Forelimb muscle (tissue), 1 donor: Measurements from ENCODE around the gene RBM46. TPM values are rescaled to one million over a fixed set of nuclear protein-coding genes. Genes with fewer than 3 reads are reported as not detected.

ENCODE experiments used
- DNase-seq: peaks from one replicate; pipeline ENCODE4 v3.0.0-alpha.2; 2013; ENCODE audit warnings: low read depth
- polyA plus RNA-seq: library from polyadenylated mRNA; unstranded; fragments of 120-200 nt; gene quantifications from one replicate; pipeline ENCODE4 v1.2.1, GENCODE V29; 2013; ENCODE audit not compliant: insufficient read length

RBM46 gene
- not detected for polyA plus RNA-seq

DNA sequence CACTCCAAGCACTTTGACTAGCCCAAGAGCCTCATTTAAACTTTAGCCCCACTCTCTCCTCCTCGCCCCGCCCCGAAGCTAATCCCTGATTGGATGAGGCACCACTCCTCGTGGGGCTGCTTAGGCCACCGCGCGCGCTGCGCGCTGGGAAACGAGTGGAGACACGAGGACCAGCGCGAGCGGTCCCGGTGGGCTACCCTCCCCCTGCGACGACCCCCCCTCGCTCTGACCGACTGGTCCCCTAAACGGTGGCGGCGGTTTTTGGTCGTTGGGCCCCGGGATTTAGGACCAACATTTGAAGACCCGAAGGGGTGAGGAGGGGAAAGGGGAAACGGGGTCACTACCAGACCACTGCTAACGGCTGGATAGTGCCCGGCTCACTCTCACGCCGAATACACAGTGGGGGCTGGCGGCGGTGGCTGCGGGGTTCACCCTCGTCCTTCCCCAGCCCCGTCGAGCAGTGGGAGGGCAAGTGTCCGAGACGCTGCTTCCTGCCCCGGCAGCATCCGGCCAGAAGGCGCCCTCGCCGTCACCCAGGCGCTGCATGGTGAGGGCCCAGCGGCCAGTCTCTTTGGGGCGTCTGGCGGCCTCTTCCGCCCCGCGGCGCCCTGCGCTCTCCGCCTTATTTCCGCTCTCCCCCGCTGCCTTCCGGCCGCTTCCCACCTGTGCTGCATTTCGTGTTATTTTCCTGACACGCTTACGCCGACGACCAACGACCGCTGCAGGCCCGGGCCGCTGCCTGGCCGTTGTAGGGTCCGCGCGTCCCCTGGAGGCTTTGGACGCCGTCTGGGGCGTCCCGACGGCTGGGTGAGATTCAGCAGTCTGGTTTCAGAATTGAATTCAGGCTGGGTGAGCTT, at the start of gene RBM46:
Gene RBM46 (plus strand): TSS at position 147 of the 857 bp plus-strand sequence. CDS start 15,481 bp downstream, outside the sequence.
- DNase-seq, result no peak

DNA sequence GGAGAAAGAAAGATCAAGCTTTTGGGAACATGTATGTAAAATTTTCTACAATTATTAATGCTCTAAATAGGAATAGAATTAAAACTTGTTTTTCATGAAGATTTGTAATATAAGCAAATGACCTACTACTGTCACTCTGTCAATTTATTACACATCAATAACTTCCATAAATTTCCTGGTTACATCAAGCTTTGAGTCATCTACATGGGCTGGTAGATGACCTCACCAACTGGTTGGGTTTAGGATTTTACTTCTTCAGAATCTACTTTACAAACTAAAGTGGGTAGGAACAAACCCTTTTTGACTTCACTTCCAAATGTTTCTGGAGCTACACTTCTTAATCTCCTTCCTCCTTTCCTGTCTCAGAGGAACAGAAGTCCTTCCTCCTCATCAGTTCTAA, 49.3 kb upstream of the RBM46 start:
- DNase-seq, result no peak

GRCh38 chr4:154732669-154733068, 48.4 kb upstream of the RBM46 start:
- no peak for DNase-seq

DNA sequence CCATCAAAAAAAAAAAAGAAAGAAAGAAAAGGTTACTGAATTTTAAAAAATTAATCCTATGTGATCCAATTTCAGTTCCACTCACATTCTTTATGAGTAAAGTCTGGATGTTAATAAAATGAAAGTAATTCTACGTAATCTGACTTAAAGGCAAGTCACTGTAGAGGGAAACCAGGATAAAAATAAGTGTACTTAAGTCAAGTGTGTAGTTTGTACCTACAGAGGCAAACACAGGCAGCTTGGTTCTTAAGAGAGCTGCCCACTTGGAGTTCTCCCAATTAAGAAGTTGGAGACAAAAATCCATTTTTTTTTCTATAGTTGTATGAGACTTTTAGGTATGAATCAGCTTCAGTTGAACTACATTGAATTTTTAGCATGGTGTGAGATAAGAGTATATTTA, 44.3 kb upstream of the RBM46 start:
- no peak for DNase-seq

DNA sequence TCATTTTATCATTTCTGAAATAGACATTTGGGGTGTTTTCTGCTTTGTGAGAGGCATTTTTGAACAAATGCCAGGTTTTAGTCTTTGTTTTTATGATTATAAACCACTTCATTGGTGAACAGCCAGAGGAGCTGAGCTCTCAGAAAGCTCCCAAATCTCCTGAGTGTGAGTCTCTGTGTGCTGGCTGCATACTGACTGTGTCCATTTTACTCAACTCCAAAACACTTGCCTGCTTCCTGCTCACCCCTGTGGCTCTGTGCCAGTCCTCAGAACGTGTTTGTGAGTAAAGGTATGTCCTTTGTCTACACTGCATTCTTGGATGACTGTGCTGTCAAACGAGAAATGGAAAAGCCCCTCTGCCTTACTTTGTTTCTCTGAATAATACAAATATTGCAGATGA, 42.6 kb upstream of the RBM46 start:
- no peak for DNase-seq

DNA sequence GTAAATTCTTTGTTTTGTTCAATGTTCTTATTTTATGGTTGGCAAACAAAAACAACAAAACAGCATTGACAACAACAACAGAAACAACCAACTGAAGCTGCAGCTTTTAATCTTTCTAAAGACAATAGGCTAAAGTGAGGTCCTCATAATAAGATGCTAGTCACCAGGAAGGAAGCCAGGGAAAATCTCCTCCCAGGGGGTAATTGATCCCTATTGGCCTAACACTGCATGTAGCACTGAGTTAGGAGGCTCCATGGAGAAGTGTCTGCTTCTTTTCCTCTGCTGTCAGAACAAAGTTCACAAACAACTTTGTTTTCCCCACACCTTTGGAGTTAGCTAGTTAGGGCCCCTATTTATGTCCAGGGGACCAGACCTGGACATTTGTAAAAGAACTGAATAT, 42.0 kb upstream of the RBM46 start:
- no peak for DNase-seq

DNA sequence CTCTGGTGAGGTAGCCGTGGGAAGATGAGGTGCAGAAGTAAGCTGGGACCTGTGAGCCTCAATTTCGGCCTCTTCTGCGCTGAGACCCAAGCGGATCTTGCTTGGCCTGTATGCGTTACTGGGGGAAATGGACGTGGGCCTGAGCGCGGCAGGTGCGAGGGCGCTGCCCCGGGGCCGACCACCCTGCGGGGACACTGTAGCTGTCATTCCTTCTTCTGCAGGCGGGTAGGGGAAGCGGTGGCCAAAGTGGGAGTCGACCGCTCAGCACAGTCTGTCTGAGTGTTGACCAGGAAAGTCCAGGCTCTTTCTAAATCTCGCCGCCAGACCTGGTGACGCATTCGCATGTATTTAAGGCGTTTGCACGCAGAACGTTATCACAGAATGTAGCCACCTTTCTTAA, 40.6 kb upstream of the RBM46 start:
- DNase-seq, result no peak

DNA sequence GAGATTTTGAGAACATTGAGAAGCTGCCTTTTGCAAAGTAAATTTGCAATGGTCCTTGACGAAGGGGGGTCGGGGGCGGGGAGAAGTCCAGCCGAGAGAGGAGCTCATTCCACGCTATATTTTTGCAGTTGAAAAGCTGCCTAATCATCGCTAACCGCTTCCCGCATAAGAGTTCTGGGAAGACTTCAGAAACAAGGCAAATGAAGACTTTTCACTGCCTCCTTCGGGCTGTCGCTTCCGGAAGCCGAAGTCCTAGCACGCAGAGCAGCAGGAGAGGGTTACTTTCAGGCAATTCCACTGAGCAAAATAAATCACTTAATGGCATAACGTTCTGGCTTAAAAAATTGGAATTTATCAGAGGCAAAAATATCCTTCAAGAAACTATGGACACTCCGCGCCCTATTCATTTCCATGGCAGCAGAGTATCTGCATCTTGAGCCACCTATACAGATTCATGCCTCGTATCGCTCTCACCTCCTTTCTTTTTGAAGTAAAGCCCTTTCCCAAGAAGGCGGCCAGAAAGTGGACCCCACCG, 39.9 kb upstream of the RBM46 start:
- DNase-seq, result no peak

- no peak for DNase-seq
Measured at GRCh38 chr4:154741922-154742850, 38.9 kb upstream of the RBM46 start.

GRCh38 chr4:154743683-154744340, 37.3 kb upstream of the RBM46 start, which contains the start of gene LRAT:
Gene LRAT (plus strand): TSS chr4:154744000. CDS start chr4:154744327, 327 bp downstream.
- DNase-seq, result peak; percentile 2

- no peak for DNase-seq
Measured at GRCh38 chr4:154744341-154744926, 36.6 kb upstream of the RBM46 start.

DNA sequence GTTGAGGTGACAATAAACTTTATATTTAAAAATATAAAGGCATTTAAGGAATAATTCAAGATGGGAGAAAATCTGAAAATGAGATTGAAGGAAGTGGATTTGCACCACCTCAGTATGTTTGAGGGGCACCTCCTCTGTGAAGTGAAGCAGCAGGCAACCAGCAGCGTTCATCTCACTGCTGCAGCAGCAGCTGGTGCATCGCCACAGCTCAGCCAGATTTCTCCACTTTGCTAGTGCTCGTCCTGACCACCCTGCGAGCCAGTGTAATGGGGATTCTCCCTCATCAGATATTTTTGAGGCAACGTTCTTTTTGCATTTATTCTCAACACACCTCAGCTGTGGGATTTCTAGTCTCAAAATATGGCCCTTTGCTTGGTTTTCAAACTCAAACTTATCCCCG, 23.4 kb upstream of the RBM46 start:
- DNase-seq, result no peak

GRCh38 chr4:154760895-154761294, 20.2 kb upstream of the RBM46 start:
- DNase-seq, result no peak

- DNase-seq, result no peak
Measured at GRCh38 chr4:154778264-154778663, 2.8 kb upstream of the RBM46 start.

DNA sequence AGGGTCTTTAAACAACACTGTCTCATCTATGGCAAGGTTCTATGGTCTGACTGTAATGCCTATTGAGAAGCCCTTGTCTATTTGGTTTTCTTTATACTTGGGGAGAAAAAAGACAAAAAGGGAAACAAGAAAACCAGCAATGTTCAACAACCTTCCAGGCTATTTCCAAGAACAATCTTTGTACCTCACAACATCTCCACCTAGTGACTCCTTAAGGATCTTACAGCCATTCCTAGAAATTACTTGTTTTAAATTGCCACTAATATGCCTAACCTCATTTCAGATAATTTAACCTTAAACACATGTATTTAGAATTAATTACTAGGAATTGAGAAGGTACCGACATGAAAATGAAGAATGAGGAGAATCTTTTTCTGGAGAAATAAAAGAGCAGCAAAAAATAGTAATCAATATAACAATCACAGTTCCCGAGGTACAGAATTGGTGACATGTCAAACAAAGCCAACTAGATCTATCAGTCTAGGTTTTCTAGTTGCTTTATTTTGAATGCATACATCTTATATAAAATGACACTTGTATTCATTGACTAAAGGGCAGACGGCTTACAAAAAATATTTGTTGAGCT, 1.6 kb upstream of the RBM46 start:
- DNase-seq, result peak; percentile 20

GRCh38 chr4:154781983-154782293, 866 bp downstream of the RBM46 start:
- no peak for DNase-seq

DNA sequence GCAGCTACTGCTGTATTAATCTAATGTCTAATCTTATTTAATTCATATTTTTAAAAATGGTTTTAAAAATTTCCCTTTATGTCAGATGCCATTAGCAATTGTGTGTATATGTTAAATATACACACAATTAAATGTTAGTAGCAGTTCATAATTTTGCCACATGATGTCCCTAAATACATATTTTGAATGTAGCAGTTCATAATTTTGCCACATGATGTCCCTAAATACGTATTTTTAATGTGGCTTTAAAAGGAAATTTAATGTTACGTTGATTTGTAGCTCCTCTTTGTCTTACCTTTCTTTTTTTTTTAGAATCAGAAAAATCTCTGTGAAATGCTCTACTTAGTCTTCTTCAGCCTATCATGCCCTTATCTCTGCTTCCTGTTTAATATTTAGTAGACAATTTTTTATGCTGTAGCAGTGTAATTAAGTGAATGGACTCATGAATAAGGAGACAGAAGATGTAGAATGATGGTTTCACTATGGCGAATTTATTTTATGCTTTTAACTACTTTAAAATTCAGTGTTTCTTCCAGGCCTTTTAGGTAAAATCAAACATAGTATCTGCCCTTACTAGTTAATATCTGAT, 26.1 kb downstream of the RBM46 start:
- peak; percentile 14 for DNase-seq

DNA sequence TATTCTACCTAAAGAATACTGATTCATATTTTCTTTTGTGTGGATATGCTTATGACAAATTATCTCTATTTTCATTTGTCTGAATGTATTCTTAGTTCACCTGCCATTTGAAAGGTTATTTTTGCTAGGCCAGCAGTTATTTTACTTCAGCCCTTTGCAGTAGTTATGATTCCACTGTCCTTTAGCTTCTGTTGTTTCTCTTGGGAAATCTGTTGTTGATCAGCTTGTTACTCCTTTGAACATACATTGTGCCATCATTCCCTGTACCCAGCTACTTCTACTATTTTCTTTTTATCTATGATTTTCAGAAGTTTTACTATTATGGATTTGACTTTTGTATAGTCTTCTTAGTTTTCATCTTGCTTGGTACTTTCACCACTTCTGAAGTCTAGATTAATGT, 37.2 kb downstream of the RBM46 start:
- DNase-seq, result no peak

GRCh38 chr4:154822775-154823174, 41.7 kb downstream of the RBM46 start:
- no peak for DNase-seq

DNA sequence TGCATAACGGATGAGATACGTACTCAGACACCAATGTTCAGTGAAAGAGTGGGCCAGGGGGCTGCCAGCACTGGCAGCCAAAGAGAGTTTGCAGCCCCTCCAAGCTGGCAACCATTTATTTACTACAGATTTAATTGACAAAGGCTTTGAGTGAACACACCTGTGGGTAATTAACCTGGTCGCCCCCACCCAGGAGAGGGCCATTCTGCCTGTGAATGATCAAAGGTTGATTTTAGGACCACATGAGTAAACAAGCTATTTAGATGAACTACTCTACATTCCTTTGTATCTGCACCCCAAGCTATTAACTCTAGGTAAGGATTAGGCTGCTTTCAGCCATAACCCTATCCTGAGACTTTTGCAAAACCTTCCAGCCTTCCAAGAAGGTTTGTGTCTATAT, 55.0 kb downstream of the RBM46 start:
- DNase-seq, result no peak

- no peak for DNase-seq
Measured at GRCh38 chr4:154836513-154836912, 55.4 kb downstream of the RBM46 start.
